ENCODE results near the gene SPATA13. TPM values are rescaled to one million over a fixed set of nuclear protein-coding genes. Genes with fewer than 3 reads are reported as not detected.

Gene SPATA13
- total RNA-seq, 1 donor from 2014 or later = 8.0 TPM

Small RNA genes within 50 kb of the gene (microRNA-seq; reads per million reads assigned to microRNA genes)
- not detected for gene MIR2276

Other genes with a start within 250 kb of the SPATA13 start
- 0.83 TPM for gene C1QTNF9, start 148.9 kb downstream of the SPATA13 start, total RNA-seq

Data from cardiac septum (tissue), 1 donor.